H1 (cell line): ENCODE data around the gene RAD23A. TPM values are rescaled to one million over a fixed set of nuclear protein-coding genes. Genes with fewer than 3 reads are reported as not detected.
A peak's percentile ranks its signal among the peaks of the same experiment; 100 is the strongest.

Source experiments
- JUN ChIP-seq: IDR thresholded peaks from 2 replicates; pipeline ENCODE4 v1.6.1; 2011; ENCODE audit warnings: low read depth, mild to moderate bottlenecking, improper control_type of control experiment, low read length
- MAFK ChIP-seq: IDR thresholded peaks from 2 replicates; pipeline ENCODE4 v1.6.1; 2012; ENCODE audit warnings: low read depth, mild to moderate bottlenecking, improper control_type of control experiment, low read length
- TAF1 ChIP-seq: IDR thresholded peaks from 2 replicates; pipeline ENCODE4 v1.6.1; 2011; ENCODE audit warnings: mild to moderate bottlenecking, low read depth, low read length
- polyA plus RNA-seq, 7 experiments: library from polyadenylated mRNA; depleted of rRNA in 3 of 7; stranded (reverse) in 5 of 7; unstranded in 2 of 7; fragments of >200 nt in 5 of 7; fragments of 200-250 nt in 2 of 7; gene quantifications; 1 replicate in 5 of 7; 2 replicates in 1 of 7; 4 replicates in 1 of 7; pipeline versions ENCODE4 v1.2.1 to v1.2.3, GENCODE V29; 2011 to 2013; ENCODE audit warnings: missing spikeins in 2 of 7, mixed read lengths in 2 of 7
- total RNA-seq: library from RNA; stranded (reverse); fragmentation: NEBNext Ultra II Directional; extraction: Animal tissue kit (Norgen Biotek cat#: 25700); gene quantifications from 2 replicates; pipeline ENCODE4 v1.2.1, GENCODE V29; 2021
- TF ChIP-seq, protein P1 (sequence below): IDR thresholded peaks from 2 replicates; pipeline ENCODE4 v1.6.1; 2012; ENCODE audit warnings: inconsistent platforms
- TF ChIP-seq, protein P2 (sequence below), 3 experiments: IDR thresholded peaks; 1 replicate in 2 of 3; 2 replicates in 1 of 3; pipeline versions ENCODE4 v1.5.1 to v1.6.1; 2011; ENCODE audit warnings: low read length in 3 of 3, mild to moderate bottlenecking in 3 of 3, inconsistent platforms in 2 of 3, low read depth in 1 of 3, moderate library complexity in 1 of 3; ENCODE audit not compliant: insufficient read depth in 1 of 3; ENCODE audit errors: control extremely low read depth in 1 of 3
- TF ChIP-seq, protein P3 (sequence below): fragments of 300-600 bp; sonication (generic); IDR thresholded peaks from 2 replicates; pipeline ENCODE4 v1.7.1; 2012; ENCODE audit warnings: low read length, moderate library complexity, mild to moderate bottlenecking, inconsistent platforms; ENCODE audit not compliant: insufficient replicate concordance

RAD23A gene
- total and polyA plus RNA-seq, 2 of the 8 experiments (the other 6 are each of a cell fraction or from before 2014, with no cell fraction given), result 40.0 to 76.1 TPM

DNA sequence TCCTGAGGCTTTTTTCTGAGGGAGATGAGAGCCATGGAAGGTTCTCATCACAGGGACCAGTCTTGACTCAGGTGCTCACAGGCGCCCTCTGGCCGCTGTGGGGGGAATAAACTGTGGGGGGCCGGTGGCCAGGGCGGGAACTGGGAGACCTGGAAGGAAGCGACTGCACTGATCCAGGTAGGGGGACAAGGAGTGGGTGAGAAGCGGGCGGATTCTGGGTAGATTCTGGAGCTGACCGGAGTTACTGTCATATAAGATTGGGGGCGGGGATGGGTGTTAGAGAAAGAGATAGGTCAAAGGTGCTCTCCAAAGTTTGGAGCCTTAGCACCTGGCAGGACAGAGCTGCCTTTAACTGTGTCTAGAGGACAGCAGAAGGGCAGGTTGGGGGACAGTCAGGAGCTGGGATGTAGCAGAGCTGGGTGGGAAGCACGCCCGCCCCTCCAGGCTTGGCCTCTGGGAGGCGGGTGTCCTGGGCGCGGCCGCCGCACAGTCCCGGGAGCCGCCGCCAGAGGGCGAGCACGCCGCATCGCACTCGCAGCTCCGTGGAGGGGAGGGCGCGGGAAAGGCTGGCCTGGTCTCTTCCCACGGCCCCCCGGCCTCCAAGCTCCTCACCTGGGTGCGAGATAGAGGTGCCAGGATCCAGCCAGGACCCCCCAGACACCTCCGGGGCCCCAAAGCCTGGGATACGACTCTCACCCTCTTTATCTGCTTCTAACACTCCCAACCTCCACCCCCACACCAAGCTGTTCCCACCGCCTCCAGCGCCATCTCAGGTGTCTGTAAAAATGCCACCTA, 19.6 kb downstream of the RAD23A start (continued):
- TF ChIP-seq, protein P1, sequence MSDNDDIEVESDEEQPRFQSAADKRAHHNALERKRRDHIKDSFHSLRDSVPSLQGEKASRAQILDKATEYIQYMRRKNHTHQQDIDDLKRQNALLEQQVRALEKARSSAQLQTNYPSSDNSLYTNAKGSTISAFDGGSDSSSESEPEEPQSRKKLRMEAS, result peak; percentile 44; the same call in 1 of the 2 replicates
- TF ChIP-seq TAF1 (0 out of 2 replicates have a peak, but pooled peaks have one; percentile 20), MAFK (no peak), JUN (no peak)
- TF ChIP-seq, protein P2, sequence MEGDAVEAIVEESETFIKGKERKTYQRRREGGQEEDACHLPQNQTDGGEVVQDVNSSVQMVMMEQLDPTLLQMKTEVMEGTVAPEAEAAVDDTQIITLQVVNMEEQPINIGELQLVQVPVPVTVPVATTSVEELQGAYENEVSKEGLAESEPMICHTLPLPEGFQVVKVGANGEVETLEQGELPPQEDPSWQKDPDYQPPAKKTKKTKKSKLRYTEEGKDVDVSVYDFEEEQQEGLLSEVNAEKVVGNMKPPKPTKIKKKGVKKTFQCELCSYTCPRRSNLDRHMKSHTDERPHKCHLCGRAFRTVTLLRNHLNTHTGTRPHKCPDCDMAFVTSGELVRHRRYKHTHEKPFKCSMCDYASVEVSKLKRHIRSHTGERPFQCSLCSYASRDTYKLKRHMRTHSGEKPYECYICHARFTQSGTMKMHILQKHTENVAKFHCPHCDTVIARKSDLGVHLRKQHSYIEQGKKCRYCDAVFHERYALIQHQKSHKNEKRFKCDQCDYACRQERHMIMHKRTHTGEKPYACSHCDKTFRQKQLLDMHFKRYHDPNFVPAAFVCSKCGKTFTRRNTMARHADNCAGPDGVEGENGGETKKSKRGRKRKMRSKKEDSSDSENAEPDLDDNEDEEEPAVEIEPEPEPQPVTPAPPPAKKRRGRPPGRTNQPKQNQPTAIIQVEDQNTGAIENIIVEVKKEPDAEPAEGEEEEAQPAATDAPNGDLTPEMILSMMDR (IDR thresholded peaks at IDR 0.05; ENCODE audit: control extremely low read depth in 1 of 3, insufficient read depth in 1 of 3, low read depth in 1 of 3, low read length in 3 of 3), result peak; percentile 92 to 99 (median 99)
- TF ChIP-seq, protein P3, sequence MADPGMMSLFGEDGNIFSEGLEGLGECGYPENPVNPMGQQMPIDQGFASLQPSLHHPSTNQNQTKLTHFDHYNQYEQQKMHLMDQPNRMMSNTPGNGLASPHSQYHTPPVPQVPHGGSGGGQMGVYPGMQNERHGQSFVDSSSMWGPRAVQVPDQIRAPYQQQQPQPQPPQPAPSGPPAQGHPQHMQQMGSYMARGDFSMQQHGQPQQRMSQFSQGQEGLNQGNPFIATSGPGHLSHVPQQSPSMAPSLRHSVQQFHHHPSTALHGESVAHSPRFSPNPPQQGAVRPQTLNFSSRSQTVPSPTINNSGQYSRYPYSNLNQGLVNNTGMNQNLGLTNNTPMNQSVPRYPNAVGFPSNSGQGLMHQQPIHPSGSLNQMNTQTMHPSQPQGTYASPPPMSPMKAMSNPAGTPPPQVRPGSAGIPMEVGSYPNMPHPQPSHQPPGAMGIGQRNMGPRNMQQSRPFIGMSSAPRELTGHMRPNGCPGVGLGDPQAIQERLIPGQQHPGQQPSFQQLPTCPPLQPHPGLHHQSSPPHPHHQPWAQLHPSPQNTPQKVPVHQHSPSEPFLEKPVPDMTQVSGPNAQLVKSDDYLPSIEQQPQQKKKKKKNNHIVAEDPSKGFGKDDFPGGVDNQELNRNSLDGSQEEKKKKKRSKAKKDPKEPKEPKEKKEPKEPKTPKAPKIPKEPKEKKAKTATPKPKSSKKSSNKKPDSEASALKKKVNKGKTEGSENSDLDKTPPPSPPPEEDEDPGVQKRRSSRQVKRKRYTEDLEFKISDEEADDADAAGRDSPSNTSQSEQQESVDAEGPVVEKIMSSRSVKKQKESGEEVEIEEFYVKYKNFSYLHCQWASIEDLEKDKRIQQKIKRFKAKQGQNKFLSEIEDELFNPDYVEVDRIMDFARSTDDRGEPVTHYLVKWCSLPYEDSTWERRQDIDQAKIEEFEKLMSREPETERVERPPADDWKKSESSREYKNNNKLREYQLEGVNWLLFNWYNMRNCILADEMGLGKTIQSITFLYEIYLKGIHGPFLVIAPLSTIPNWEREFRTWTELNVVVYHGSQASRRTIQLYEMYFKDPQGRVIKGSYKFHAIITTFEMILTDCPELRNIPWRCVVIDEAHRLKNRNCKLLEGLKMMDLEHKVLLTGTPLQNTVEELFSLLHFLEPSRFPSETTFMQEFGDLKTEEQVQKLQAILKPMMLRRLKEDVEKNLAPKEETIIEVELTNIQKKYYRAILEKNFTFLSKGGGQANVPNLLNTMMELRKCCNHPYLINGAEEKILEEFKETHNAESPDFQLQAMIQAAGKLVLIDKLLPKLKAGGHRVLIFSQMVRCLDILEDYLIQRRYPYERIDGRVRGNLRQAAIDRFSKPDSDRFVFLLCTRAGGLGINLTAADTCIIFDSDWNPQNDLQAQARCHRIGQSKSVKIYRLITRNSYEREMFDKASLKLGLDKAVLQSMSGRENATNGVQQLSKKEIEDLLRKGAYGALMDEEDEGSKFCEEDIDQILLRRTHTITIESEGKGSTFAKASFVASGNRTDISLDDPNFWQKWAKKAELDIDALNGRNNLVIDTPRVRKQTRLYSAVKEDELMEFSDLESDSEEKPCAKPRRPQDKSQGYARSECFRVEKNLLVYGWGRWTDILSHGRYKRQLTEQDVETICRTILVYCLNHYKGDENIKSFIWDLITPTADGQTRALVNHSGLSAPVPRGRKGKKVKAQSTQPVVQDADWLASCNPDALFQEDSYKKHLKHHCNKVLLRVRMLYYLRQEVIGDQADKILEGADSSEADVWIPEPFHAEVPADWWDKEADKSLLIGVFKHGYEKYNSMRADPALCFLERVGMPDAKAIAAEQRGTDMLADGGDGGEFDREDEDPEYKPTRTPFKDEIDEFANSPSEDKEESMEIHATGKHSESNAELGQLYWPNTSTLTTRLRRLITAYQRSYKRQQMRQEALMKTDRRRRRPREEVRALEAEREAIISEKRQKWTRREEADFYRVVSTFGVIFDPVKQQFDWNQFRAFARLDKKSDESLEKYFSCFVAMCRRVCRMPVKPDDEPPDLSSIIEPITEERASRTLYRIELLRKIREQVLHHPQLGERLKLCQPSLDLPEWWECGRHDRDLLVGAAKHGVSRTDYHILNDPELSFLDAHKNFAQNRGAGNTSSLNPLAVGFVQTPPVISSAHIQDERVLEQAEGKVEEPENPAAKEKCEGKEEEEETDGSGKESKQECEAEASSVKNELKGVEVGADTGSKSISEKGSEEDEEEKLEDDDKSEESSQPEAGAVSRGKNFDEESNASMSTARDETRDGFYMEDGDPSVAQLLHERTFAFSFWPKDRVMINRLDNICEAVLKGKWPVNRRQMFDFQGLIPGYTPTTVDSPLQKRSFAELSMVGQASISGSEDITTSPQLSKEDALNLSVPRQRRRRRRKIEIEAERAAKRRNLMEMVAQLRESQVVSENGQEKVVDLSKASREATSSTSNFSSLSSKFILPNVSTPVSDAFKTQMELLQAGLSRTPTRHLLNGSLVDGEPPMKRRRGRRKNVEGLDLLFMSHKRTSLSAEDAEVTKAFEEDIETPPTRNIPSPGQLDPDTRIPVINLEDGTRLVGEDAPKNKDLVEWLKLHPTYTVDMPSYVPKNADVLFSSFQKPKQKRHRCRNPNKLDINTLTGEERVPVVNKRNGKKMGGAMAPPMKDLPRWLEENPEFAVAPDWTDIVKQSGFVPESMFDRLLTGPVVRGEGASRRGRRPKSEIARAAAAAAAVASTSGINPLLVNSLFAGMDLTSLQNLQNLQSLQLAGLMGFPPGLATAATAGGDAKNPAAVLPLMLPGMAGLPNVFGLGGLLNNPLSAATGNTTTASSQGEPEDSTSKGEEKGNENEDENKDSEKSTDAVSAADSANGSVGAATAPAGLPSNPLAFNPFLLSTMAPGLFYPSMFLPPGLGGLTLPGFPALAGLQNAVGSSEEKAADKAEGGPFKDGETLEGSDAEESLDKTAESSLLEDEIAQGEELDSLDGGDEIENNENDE, result no peak
